ENCODE data around the gene ADIPOR2. TPM values are rescaled to one million over a fixed set of nuclear protein-coding genes. Genes with fewer than 3 reads are reported as not detected.

Gene ADIPOR2
- total RNA-seq, 1 donor from 2014 or later: 29.6 TPM

DNA sequence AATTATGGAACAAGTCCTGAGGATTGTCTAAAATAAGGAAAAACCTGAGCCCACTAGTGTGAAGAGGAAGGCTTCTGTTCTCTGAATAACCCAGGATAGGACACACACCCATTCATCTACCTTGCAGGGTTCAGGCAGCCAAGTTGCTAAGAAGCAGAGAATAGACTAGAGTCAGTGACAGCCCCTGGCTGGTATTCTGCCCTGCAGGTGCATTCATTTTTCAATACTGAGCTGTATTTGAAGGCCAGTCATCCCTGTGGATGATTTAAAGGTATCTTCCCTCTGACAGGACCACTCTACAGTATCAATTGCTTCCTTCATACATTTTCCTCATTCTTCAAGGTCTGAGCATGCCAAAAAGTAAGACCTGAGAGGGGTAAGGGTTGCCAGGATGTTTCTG, 38.9 kb upstream of the ADIPOR2 start:
- H3K4me1 Mint-ChIP-seq: peaks cover 3% of the 10 kb centered on the region
- no peaks in the 10 kb centered on the region for H3K9me3 Mint-ChIP-seq
- H3K27me3 Mint-ChIP-seq (ENCODE audit: insufficient read depth, low read depth): no peaks in the 10 kb centered on the region
- no peaks in the 10 kb centered on the region for H3K36me3 ChIP-seq
- H4K20me1 ChIP-seq (ENCODE audit: low read depth): peaks cover 10% of the 10 kb centered on the region
- no peaks in the 10 kb centered on the region for H3K79me2 ChIP-seq (ENCODE audit: low read depth)
- H3K4me1 ChIP-seq: no peaks in the 10 kb centered on the region
- no peaks in the 10 kb centered on the region for H3K27me3 ChIP-seq
- no peak overlapping the region for H2AFZ ChIP-seq (replicated peaks)
- H3K27ac ChIP-seq: no peak overlapping the region
- no peaks in the 10 kb centered on the region for H3K9me3 ChIP-seq (ENCODE audit: low read depth)
- no peak overlapping the region for H3K4me2 ChIP-seq
- H3F3A ChIP-seq (ENCODE audit: low read depth): peaks cover 6% of the 10 kb centered on the region
- TF ChIP-seq, protein P1, sequence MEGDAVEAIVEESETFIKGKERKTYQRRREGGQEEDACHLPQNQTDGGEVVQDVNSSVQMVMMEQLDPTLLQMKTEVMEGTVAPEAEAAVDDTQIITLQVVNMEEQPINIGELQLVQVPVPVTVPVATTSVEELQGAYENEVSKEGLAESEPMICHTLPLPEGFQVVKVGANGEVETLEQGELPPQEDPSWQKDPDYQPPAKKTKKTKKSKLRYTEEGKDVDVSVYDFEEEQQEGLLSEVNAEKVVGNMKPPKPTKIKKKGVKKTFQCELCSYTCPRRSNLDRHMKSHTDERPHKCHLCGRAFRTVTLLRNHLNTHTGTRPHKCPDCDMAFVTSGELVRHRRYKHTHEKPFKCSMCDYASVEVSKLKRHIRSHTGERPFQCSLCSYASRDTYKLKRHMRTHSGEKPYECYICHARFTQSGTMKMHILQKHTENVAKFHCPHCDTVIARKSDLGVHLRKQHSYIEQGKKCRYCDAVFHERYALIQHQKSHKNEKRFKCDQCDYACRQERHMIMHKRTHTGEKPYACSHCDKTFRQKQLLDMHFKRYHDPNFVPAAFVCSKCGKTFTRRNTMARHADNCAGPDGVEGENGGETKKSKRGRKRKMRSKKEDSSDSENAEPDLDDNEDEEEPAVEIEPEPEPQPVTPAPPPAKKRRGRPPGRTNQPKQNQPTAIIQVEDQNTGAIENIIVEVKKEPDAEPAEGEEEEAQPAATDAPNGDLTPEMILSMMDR (IDR thresholded peaks at IDR 0.05): no peak
- TF ChIP-seq EZH2phosphoT487 (IDR thresholded peaks at IDR 0.05) (no peak), EZH2 (IDR thresholded peaks at IDR 0.05) (no peak)
- no peak overlapping the region for H3K9ac ChIP-seq
- no peak overlapping the region for H3K4me3 ChIP-seq
- no peak overlapping the region for H3K27ac Mint-ChIP-seq
- no peak overlapping the region for H3K4me3 Mint-ChIP-seq
- peaks cover 15% of the 10 kb centered on the region for H3K36me3 Mint-ChIP-seq
- no peak for DNase-seq (ENCODE audit: low spot score)

DNA sequence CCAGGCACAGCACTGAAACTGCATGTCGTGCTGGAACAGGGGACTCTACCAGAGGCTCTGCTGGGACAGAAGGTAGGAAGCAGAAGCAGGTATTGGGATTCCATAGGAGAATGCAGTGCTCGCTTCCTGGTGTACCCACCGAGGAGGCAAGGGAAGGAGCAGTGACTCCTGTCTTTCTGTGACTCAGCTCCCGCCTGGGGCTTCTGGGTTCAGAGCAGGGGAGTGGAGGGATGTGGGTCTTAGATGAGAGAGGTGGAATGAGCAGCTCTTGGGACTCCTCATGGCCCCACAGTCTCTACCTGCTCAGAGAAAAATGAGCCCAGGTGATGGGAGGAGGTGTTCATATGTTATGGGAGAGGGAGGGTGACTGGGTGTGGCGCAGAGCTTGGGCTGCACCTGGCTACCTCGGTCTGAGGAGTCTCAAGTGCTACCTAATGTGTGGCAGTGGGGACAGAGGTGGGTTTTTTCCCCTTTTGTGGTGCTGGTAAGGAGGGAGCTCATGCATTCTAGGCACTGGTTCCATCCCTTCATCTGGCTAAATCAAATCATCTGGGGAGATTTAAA, 35.6 kb upstream of the ADIPOR2 start:
- Histone ChIP-seq H3K36me3 (no peaks in the 10 kb centered on the region), H4K20me1 (ENCODE audit: low read depth) (peaks cover 10% of the 10 kb centered on the region), H3K4me3 (no peak overlapping the region), H2AFZ (replicated peaks) (no peak overlapping the region), H3K27me3 (peaks cover 21% of the 10 kb centered on the region), H3K27ac (no peak overlapping the region), H3K9me3 (ENCODE audit: low read depth) (no peaks in the 10 kb centered on the region), H3K4me2 (no peak overlapping the region), H3K9ac (no peak overlapping the region), H3K4me1 (no peaks in the 10 kb centered on the region), H3F3A (ENCODE audit: low read depth) (peaks cover 6% of the 10 kb centered on the region), H3K79me2 (ENCODE audit: low read depth) (no peaks in the 10 kb centered on the region)
- Mint-ChIP-seq H3K27ac (no peak overlapping the region), H3K9me3 (no peaks in the 10 kb centered on the region), H3K27me3 (ENCODE audit: insufficient read depth, low read depth) (peaks cover 2% of the 10 kb centered on the region), H3K4me3 (peak overlapping the region; percentile 15), H3K4me1 (peaks cover 2% of the 10 kb centered on the region), H3K36me3 (no peaks in the 10 kb centered on the region)
- DNase-seq (ENCODE audit: low spot score): no peak
- TF ChIP-seq EZH2 (IDR thresholded peaks at IDR 0.05) (no peak), EZH2phosphoT487 (IDR thresholded peaks at IDR 0.05) (no peak)
- TF ChIP-seq, protein P1 (IDR thresholded peaks at IDR 0.05): no peak

DNA sequence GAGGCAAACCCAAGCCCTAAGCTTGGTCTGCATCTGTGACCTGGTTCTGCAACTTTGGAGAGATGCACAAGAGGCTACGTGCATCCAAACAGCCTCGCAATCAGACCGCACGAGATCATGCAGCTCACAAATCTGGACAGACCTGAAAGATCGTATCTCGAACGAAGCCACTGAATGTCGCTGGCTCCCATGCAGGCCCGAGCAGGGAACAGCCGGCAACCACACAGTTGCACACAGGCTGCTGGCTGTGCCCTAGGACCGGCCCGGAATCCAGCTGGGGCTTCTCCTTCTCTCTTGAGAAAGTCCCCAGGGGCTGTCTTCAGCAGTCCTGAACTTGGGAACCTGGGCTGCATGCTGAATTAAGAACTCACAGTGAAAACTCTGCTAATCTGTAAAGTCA, 34.0 kb upstream of the ADIPOR2 start:
- Mint-ChIP-seq H3K9me3 (no peaks in the 10 kb centered on the region), H3K36me3 (no peaks in the 10 kb centered on the region), H3K4me3 (no peak overlapping the region), H3K4me1 (peaks cover 4% of the 10 kb centered on the region), H3K27ac (no peak overlapping the region), H3K27me3 (ENCODE audit: insufficient read depth, low read depth) (peaks cover 3% of the 10 kb centered on the region)
- H2AFZ ChIP-seq (replicated peaks): no peak overlapping the region
- H3K27me3 ChIP-seq: peaks cover 32% of the 10 kb centered on the region
- TF ChIP-seq EZH2 (IDR thresholded peaks at IDR 0.05) (no peak), EZH2phosphoT487 (IDR thresholded peaks at IDR 0.05) (no peak)
- TF ChIP-seq, protein P1 (IDR thresholded peaks at IDR 0.05): no peak
- no peaks in the 10 kb centered on the region for H3K4me1 ChIP-seq
- H3K9me3 ChIP-seq (ENCODE audit: low read depth): no peaks in the 10 kb centered on the region
- H3F3A ChIP-seq (ENCODE audit: low read depth): peaks cover 10% of the 10 kb centered on the region
- no peak overlapping the region for H3K9ac ChIP-seq
- H3K4me2 ChIP-seq: no peak overlapping the region
- no peak overlapping the region for H3K27ac ChIP-seq
- peaks cover 5% of the 10 kb centered on the region for H4K20me1 ChIP-seq (ENCODE audit: low read depth)
- no peaks in the 10 kb centered on the region for H3K79me2 ChIP-seq (ENCODE audit: low read depth)
- DNase-seq (ENCODE audit: low spot score): no peak
- no peaks in the 10 kb centered on the region for H3K36me3 ChIP-seq
- no peak overlapping the region for H3K4me3 ChIP-seq

Measured in neural progenitor cell (in vitro differentiated cells).